T-helper 1 cell treated with Interleukin-12 subunit alpha and Interleukin-12 subunit beta and Interleukin-4 antibody, amounts not matched to agents 30 μg/mL and 1 μg/mL, for 36 hours (primary cell): Measurements from ENCODE around the gene MACO1.

ENCODE experiments used
- H3K27ac Mint-ChIP-seq: one replicate; pipeline ENCODE4 v1.8.0; 2021; ENCODE audit warnings: mild to moderate bottlenecking, mixed read lengths
- H3K27me3 Mint-ChIP-seq: one replicate; pipeline ENCODE4 v1.8.0; 2021; ENCODE audit warnings: low read depth, mixed read lengths
- H3K36me3 Mint-ChIP-seq: one replicate; pipeline ENCODE4 v1.8.0; 2021; ENCODE audit warnings: low read depth, mixed read lengths
- H3K4me1 Mint-ChIP-seq: one replicate; pipeline ENCODE4 v1.8.0; 2021; ENCODE audit warnings: low read depth, mixed read lengths
- H3K4me3 Mint-ChIP-seq: one replicate; pipeline ENCODE4 v1.8.0; 2021; ENCODE audit warnings: mild to moderate bottlenecking, moderate library complexity, mixed read lengths
- H3K9me3 Mint-ChIP-seq: one replicate; pipeline ENCODE4 v1.8.0; 2021; ENCODE audit warnings: mixed read lengths

MACO1 gene

GRCh38 chr1:25527946-25528595, 97.4 kb downstream of the MACO1 start:
- peaks cover 6% of the 10 kb centered on the region for H3K9me3 Mint-ChIP-seq
- peaks cover 6% of the 10 kb centered on the region for H3K27me3 Mint-ChIP-seq
- no peaks in the 10 kb centered on the region for H3K36me3 Mint-ChIP-seq
- peaks cover 4% of the 10 kb centered on the region for H3K4me1 Mint-ChIP-seq
- H3K4me3 Mint-ChIP-seq, result no peak overlapping the region
- no peak overlapping the region for H3K27ac Mint-ChIP-seq

DNA sequence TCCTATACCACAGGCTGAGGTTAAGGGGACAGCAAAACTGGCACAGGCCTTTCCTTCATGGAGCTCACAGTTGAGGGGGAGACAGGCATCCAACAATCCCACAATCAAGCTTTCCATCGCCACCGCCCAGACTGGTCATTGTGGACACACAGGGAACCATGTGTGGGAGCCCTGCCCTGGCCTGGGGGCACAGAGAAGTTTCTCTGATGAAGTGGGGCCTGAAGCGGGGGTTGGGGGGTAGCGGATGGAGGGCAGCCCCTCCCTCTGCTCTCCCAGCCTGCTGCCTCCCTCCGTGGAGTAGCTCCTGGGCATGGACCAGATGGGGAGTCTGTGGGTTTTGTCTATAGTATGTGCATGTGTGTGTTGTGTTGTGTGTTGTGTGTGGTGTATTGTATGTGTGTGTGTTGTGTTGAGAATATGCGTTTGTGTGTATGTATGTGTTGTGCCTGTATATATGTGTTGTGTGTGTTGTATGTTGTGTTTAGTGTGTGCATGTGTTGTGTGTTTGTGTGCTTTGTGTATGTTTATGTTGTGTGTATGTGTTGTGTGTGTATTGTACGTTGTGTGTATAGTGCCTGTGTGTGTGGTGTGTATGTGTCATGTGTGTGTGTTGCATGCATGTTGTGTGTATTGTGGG, 98.3 kb downstream of the MACO1 start:
- Mint-ChIP-seq H3K9me3 (peaks cover 6% of the 10 kb centered on the region), H3K4me1 (peaks cover 4% of the 10 kb centered on the region), H3K27me3 (peaks cover 6% of the 10 kb centered on the region), H3K27ac (no peak overlapping the region), H3K4me3 (no peak overlapping the region), H3K36me3 (no peaks in the 10 kb centered on the region)

DNA sequence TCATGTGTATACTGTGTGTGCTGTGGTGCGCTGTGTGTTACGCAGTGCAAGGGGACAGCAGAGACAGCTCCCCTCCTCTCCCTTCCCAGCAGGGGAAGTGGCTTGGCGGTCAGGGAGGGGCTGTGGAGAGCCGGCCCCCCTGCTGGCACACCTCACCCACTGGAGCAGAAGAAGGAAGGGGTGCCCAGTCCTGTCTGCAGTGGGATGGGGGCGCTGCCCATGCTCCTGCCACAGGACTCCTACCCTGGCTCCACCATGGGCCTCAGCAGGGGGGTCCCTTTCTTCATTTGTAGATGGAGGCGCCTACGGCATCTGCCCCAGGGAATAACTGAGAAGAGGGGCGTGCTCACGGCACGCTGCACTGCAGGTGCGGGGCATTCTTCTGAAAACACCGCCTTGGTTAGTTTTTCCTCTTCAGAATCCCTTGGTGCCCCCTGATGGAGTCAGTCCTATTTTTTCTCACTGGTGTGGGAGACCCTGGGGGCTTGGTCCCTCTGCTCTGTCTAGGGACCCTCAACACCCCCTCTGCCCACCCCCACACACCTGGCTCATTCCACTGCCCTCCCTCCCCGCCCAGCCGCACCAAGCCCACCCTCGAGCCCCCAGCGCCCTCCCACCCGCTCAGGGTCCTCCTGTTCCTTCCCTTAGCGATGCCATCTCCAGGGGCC, 99.0 kb downstream of the MACO1 start:
- Mint-ChIP-seq H3K36me3 (no peaks in the 10 kb centered on the region), H3K9me3 (peaks cover 6% of the 10 kb centered on the region), H3K27ac (no peak overlapping the region), H3K4me3 (no peak overlapping the region), H3K4me1 (peaks cover 4% of the 10 kb centered on the region), H3K27me3 (peaks cover 6% of the 10 kb centered on the region)

DNA sequence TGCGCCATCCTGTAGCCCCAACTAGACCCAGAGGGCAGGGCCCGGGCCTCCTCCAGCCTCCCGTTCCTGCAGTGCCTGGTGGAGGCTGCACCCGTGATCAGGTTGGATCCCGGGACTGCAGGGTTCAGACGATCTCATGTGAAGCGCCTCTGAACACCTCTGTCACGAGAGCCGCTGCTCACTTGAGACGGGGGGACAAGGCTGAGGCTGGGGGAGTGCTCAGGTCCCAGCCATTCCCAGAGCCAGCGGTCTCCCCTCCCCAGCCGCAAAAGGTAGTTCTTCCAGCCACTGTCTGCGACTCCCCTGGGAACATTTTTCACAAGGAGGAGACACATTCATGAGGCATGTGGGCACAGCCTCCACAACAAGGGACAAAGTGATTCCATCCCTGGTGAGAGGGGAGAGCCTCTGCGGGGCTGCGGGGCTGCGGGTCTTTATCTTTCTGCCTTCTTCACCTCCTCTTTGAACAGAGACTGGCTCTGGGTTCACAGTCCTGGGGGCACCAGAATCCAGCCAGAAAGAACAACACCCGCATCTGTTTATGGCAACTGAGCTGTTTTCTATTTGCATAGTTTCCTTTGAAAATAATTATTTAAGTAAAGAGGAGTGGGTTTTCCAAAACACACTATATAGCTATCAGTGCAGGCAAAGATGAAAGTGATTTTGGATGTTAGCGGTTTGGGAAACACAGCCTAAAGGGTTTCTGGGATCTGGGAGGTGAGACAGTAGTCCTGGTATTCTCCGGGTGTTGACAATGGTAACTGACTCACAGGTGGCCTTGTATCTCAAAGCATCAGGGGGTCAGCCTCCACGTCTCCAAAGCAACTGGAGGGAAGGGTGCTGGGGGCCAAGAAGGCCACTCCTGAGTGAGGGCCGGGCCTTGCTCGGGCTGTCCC, 99.7 kb downstream of the MACO1 start:
- H3K9me3 Mint-ChIP-seq, result peaks cover 2% of the 10 kb centered on the region
- H3K27me3 Mint-ChIP-seq, result peaks cover 2% of the 10 kb centered on the region
- H3K4me1 Mint-ChIP-seq, result peaks cover 2% of the 10 kb centered on the region
- H3K36me3 Mint-ChIP-seq, result no peaks in the 10 kb centered on the region
- no peak overlapping the region for H3K4me3 Mint-ChIP-seq
- H3K27ac Mint-ChIP-seq, result no peak overlapping the region

- no peaks in the 10 kb centered on the region for H3K36me3 Mint-ChIP-seq
- peaks cover 2% of the 10 kb centered on the region for H3K27me3 Mint-ChIP-seq
- H3K4me1 Mint-ChIP-seq, result no peaks in the 10 kb centered on the region
- no peaks in the 10 kb centered on the region for H3K9me3 Mint-ChIP-seq
- no peak overlapping the region for H3K27ac Mint-ChIP-seq
- no peak overlapping the region for H3K4me3 Mint-ChIP-seq
Measured at GRCh38 chr1:25531082-25531461, 100.4 kb downstream of the MACO1 start.

GRCh38 chr1:25532970-25533369, 102.3 kb downstream of the MACO1 start:
- H3K36me3 Mint-ChIP-seq, result no peaks in the 10 kb centered on the region
- no peaks in the 10 kb centered on the region for H3K9me3 Mint-ChIP-seq
- no peaks in the 10 kb centered on the region for H3K4me1 Mint-ChIP-seq
- H3K27me3 Mint-ChIP-seq, result peaks cover 18% of the 10 kb centered on the region
- no peak overlapping the region for H3K4me3 Mint-ChIP-seq
- H3K27ac Mint-ChIP-seq, result no peak overlapping the region

- peaks cover 22% of the 10 kb centered on the region for H3K27me3 Mint-ChIP-seq
- H3K9me3 Mint-ChIP-seq, result no peaks in the 10 kb centered on the region
- H3K4me1 Mint-ChIP-seq, result no peaks in the 10 kb centered on the region
- H3K4me3 Mint-ChIP-seq, result no peak overlapping the region
- H3K36me3 Mint-ChIP-seq, result no peaks in the 10 kb centered on the region
- H3K27ac Mint-ChIP-seq, result no peak overlapping the region
Measured at GRCh38 chr1:25533775-25534409, 103.2 kb downstream of the MACO1 start.

DNA sequence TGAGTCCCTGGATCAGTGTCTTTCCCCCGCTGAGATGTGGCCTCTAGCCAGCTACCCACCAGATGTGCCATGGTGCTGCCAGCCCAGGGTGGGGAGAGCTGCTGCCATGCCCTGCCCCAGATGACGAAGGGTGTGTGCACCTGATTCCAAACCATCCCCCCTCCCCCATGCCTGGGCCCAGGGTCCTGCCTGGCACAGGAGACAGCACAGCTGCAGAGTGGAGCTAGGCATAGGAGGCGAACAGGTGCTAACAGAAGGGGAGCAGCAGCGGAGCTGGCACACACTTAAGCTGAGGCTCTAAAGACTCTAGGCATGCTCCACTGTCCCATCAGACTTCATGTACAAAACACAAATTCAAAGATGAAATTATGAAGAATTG, 103.7 kb downstream of the MACO1 start:
- Mint-ChIP-seq H3K36me3 (no peaks in the 10 kb centered on the region), H3K27me3 (peaks cover 22% of the 10 kb centered on the region), H3K4me3 (no peak overlapping the region), H3K4me1 (no peaks in the 10 kb centered on the region), H3K9me3 (no peaks in the 10 kb centered on the region), H3K27ac (no peak overlapping the region)

DNA sequence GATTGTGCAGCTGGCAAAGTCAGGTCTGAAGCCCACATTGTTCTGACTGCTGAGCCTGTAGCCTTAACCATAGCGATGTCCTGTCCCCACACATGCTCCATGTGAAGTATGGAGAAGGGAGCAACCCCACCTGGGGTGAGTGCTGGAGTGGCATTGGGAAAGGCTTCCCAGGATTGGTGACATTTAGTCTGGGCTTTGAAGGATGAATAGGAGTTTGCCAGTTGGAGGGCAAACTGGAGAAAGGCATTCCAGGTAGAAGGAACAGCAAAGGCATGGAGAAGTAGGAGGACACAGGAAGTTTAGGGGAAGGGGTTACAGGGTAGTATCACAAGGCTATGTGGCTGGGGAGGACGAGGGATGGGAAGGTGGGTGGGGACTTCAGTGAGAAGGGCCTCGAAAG, 105.4 kb downstream of the MACO1 start:
- Mint-ChIP-seq H3K4me1 (no peaks in the 10 kb centered on the region), H3K9me3 (no peaks in the 10 kb centered on the region), H3K27ac (no peak overlapping the region), H3K4me3 (no peak overlapping the region), H3K36me3 (no peaks in the 10 kb centered on the region), H3K27me3 (peaks cover 28% of the 10 kb centered on the region)

DNA sequence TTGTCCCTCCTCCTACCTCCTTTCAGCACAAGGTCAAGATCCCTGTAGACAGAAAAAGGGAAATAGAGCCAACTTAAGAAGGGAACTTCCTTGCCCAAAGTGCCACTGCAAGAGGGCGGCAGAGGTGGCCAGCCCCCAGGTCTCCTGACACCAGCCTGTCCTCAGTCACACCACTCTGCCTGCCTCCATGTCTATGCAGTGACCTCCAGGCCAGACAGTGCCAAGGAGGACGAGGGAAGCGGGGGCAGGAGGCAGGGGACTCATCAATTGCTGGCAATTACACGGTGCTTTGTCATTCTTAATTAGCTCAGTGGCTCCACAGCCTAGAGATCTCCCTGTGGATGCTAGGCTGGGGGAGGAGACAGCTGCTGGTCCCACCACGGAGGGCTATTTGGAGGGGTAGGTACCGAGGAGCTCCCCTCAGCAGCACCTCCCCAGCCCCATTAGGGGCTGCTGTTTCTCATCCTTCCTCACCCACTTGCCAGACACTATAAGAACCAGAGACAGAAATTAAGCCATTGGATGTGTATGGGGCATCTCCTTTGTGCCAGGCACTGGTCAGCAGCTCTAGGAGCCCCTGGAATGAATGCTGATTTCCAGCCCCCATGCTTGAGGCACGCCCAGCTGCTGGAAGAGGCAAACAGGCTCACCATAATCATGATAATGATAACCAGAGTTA, 106.6 kb downstream of the MACO1 start:
- Mint-ChIP-seq H3K36me3 (no peaks in the 10 kb centered on the region), H3K27ac (no peak overlapping the region), H3K27me3 (peaks cover 38% of the 10 kb centered on the region), H3K4me3 (no peak overlapping the region), H3K9me3 (no peaks in the 10 kb centered on the region), H3K4me1 (no peaks in the 10 kb centered on the region)

GRCh38 chr1:25538191-25538767, 107.6 kb downstream of the MACO1 start:
- Mint-ChIP-seq H3K4me1 (no peaks in the 10 kb centered on the region), H3K27ac (no peak overlapping the region), H3K27me3 (peaks cover 39% of the 10 kb centered on the region), H3K4me3 (no peak overlapping the region), H3K9me3 (no peaks in the 10 kb centered on the region), H3K36me3 (no peaks in the 10 kb centered on the region)

- peaks cover 7% of the 10 kb centered on the region for H3K4me1 Mint-ChIP-seq
- no peak overlapping the region for H3K27ac Mint-ChIP-seq
- H3K4me3 Mint-ChIP-seq, result no peak overlapping the region
- peaks cover 7% of the 10 kb centered on the region for H3K36me3 Mint-ChIP-seq
- no peaks in the 10 kb centered on the region for H3K9me3 Mint-ChIP-seq
- H3K27me3 Mint-ChIP-seq, result peaks cover 51% of the 10 kb centered on the region
Measured at GRCh38 chr1:25540750-25541342, 110.1 kb downstream of the MACO1 start.

DNA sequence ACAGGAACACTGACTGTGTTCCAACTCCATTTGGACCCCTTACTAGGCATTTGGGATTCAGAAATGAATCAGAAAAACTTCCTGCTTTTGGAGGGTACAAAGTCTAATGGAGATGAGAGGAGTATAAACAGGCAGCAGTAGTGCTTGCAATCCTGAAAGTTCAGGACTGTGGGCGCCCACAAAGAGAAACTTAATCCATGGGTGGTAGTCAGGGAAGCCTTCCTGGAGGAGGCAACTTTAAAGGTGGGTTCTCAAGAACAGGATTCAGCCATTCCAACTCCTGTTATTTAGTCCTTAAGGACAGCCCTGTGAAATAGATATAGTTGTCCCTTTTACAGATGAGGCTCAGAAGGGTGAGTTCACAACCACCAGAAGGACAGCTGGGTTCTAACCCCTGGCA, 110.7 kb downstream of the MACO1 start:
- Mint-ChIP-seq H3K36me3 (peaks cover 7% of the 10 kb centered on the region), H3K9me3 (no peaks in the 10 kb centered on the region), H3K27ac (no peak overlapping the region), H3K4me3 (no peak overlapping the region), H3K27me3 (peaks cover 47% of the 10 kb centered on the region), H3K4me1 (peaks cover 9% of the 10 kb centered on the region)
